LNCAP (cell line): ENCODE results near the gene IGFBP7.

ENCODE experiments used
- CTCF ChIP-seq: fragments of 450-650 bp; IDR thresholded peaks from 2 replicates; pipeline ENCODE4 v1.5.1; 2017; ENCODE audit warnings: mild to moderate bottlenecking

IGFBP7 gene

DNA sequence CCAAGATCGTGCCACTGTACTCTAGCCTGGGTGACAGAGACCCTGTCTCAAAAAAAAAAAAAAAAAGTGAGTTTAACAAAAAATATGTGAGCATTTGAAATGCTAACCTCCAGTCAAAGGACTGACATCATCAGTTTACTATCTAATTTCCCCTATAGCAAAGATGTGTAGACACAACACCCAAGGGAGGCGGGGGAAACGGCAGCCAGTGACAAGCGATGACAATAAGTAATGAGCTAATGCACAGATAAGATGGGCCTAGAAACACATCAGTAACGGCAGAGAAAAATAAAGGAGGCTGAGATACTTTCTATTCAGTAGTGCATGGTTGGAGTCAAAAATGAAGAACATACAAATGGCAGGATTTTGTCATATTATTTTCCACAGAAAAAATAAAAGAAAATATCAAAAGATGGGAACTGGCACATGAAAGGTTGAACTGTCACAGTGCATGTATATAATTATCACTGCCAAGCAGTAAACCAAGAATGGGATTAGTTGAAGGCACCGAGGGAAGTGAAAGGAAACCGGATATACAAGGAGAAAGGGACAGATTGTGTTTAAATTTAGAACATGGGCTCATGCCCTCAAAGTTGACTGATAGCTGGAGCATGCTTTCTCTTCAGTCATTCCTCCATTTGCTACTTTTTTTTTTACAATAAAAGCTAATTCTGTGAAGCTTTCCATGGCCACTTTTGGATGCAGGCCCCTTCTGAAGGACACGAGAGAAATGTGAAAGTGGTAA, 41.8 kb downstream of the IGFBP7 start:
- no peak for TF ChIP-seq CTCF

- no peak for TF ChIP-seq CTCF
These were observed 44.3 kb downstream of the IGFBP7 start for GRCh38 chr4:57065730-57066482.

GRCh38 chr4:57064811-57065711, 45.1 kb downstream of the IGFBP7 start:
- no peak for TF ChIP-seq CTCF

DNA sequence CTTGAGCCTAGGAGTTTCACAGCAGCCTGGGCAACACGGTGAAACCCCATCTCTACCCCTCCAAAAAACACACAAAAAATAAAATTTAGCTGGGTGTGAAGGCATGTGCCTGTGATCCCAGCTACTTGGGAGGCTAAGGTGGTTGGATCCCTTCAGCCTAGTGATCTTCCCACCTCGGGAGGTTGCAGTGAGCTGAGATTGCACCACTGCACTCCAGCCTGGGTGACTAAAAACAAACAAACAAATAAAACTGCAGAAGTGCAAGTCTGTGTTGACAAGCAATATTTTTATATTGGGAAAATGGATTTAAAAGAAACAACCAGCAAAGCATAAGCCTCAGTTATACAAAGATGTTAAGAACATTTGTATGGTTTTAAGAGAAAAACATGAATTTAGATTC, 46.1 kb downstream of the IGFBP7 start:
- no peak for TF ChIP-seq CTCF

DNA sequence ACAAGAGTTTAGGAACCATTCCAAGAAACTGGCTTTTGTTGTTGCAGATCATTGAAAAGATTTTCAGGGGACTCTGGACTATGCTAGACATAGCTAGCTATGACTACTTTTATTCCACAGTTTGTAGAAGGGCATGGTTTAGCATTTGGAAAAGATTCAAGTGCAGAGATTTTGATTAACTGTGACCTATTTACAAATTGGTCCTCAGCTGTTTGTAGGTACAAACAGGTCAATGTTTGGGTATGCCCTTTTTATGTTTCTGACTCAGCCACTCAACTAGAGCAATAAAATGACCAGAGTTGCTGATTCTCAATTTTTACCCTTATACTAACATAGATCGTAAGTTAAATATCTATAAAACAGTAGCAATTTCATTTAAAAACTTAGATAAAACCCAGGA, 46.7 kb downstream of the IGFBP7 start:
- TF ChIP-seq CTCF: no peak

DNA sequence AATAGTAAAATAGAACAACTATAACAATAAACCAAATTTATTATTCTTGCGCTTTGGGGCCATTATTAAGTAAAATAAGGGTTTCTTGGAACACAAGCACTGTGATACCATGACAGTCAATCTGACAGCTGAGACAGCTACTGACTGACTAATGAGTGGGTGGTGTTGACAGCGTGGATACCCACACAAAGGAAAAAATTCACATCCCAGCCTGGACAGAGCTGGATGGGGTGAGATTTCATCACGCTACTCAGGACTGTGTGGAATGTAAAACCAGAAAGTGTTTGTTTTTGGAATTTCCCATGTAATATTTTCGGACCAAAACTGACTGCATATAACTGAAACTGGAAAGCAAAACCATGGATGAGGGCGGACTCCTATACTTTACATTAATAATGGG, 48.8 kb downstream of the IGFBP7 start:
- no peak for TF ChIP-seq CTCF
